ENCODE results near the gene BCCIP. TPM values are rescaled to one million over a fixed set of nuclear protein-coding genes. Genes with fewer than 3 reads are reported as not detected.

Gene BCCIP
- total RNA-seq, 2 donors from 2014 or later = 58.6 to 116 TPM

GRCh38 chr10:125845617-125846016 is 22.3 kb downstream of the BCCIP start:
- no peak overlapping the region for H3K27ac Mint-ChIP-seq
- H3K36me3 Mint-ChIP-seq (ENCODE audit: low read depth) = peaks cover 51% of the 10 kb centered on the region
- no peak for ATAC-seq (replicated peaks)
- H3K4me1 Mint-ChIP-seq = no peaks in the 10 kb centered on the region
- no peaks in the 10 kb centered on the region for H3K9me3 Mint-ChIP-seq
- no peak overlapping the region for H3K4me3 Mint-ChIP-seq
- H3K27me3 Mint-ChIP-seq = no peaks in the 10 kb centered on the region

- Mint-ChIP-seq H3K36me3 (ENCODE audit: low read depth) (peaks cover 51% of the 10 kb centered on the region), H3K27me3 (no peaks in the 10 kb centered on the region), H3K9me3 (no peaks in the 10 kb centered on the region), H3K4me1 (no peaks in the 10 kb centered on the region), H3K27ac (no peak overlapping the region), H3K4me3 (no peak overlapping the region)
- ATAC-seq (replicated peaks) = no peak
These were observed 23.5 kb downstream of the BCCIP start for GRCh38 chr10:125846894-125847293.

- Mint-ChIP-seq H3K4me3 (no peak overlapping the region), H3K36me3 (ENCODE audit: low read depth) (peaks cover 58% of the 10 kb centered on the region), H3K27me3 (no peaks in the 10 kb centered on the region), H3K9me3 (no peaks in the 10 kb centered on the region), H3K27ac (no peak overlapping the region), H3K4me1 (no peaks in the 10 kb centered on the region)
- ATAC-seq (replicated peaks) = no peak
These were observed 25.0 kb downstream of the BCCIP start for GRCh38 chr10:125848371-125848770.

GRCh38 chr10:125848857-125849256 is 25.5 kb downstream of the BCCIP start:
- Mint-ChIP-seq H3K4me3 (no peak overlapping the region), H3K9me3 (no peaks in the 10 kb centered on the region), H3K27ac (no peak overlapping the region), H3K36me3 (ENCODE audit: low read depth) (peaks cover 60% of the 10 kb centered on the region), H3K4me1 (no peaks in the 10 kb centered on the region), H3K27me3 (no peaks in the 10 kb centered on the region)
- ATAC-seq (replicated peaks) = no peak

GRCh38 chr10:125849448-125849847 is 26.1 kb downstream of the BCCIP start:
- Mint-ChIP-seq H3K4me1 (no peaks in the 10 kb centered on the region), H3K36me3 (ENCODE audit: low read depth) (peaks cover 61% of the 10 kb centered on the region), H3K27ac (no peak overlapping the region), H3K4me3 (no peak overlapping the region), H3K27me3 (no peaks in the 10 kb centered on the region), H3K9me3 (no peaks in the 10 kb centered on the region)
- ATAC-seq (replicated peaks) = no peak

GRCh38 chr10:125850766-125851731 is 27.7 kb downstream of the BCCIP start:
- ATAC-seq (replicated peaks) = no peak
- H3K27ac Mint-ChIP-seq = no peak overlapping the region
- no peaks in the 10 kb centered on the region for H3K9me3 Mint-ChIP-seq
- no peaks in the 10 kb centered on the region for H3K4me1 Mint-ChIP-seq
- no peaks in the 10 kb centered on the region for H3K27me3 Mint-ChIP-seq
- H3K4me3 Mint-ChIP-seq = no peak overlapping the region
- H3K36me3 Mint-ChIP-seq (ENCODE audit: low read depth) = peaks cover 64% of the 10 kb centered on the region

- no peaks in the 10 kb centered on the region for H3K27me3 Mint-ChIP-seq
- no peaks in the 10 kb centered on the region for H3K4me1 Mint-ChIP-seq
- ATAC-seq (replicated peaks) = no peak
- H3K9me3 Mint-ChIP-seq = no peaks in the 10 kb centered on the region
- H3K36me3 Mint-ChIP-seq (ENCODE audit: low read depth) = peaks cover 58% of the 10 kb centered on the region
- no peak overlapping the region for H3K4me3 Mint-ChIP-seq
- no peak overlapping the region for H3K27ac Mint-ChIP-seq
These were observed 29.1 kb downstream of the BCCIP start for GRCh38 chr10:125852487-125852886.

- Mint-ChIP-seq H3K4me3 (no peak overlapping the region), H3K27me3 (no peaks in the 10 kb centered on the region), H3K27ac (no peak overlapping the region), H3K4me1 (no peaks in the 10 kb centered on the region), H3K36me3 (ENCODE audit: low read depth) (peaks cover 40% of the 10 kb centered on the region), H3K9me3 (no peaks in the 10 kb centered on the region)
- ATAC-seq (replicated peaks) = no peak
These were observed 33.9 kb downstream of the BCCIP start for GRCh38 chr10:125857185-125857760.

- Mint-ChIP-seq H3K9me3 (no peaks in the 10 kb centered on the region), H3K36me3 (ENCODE audit: low read depth) (peaks cover 21% of the 10 kb centered on the region), H3K4me1 (no peaks in the 10 kb centered on the region), H3K27me3 (no peaks in the 10 kb centered on the region), H3K4me3 (no peak overlapping the region), H3K27ac (no peak overlapping the region)
- no peak for ATAC-seq (replicated peaks)
These were observed 35.9 kb downstream of the BCCIP start for GRCh38 chr10:125859128-125859817.

GRCh38 chr10:125865120-125865519 is 41.8 kb downstream of the BCCIP start:
- Mint-ChIP-seq H3K27me3 (no peaks in the 10 kb centered on the region), H3K4me3 (no peak overlapping the region)

GRCh38 chr10:125866421-125867029 is 43.2 kb downstream of the BCCIP start:
- H3K27me3 Mint-ChIP-seq = no peaks in the 10 kb centered on the region
- H3K36me3 Mint-ChIP-seq (ENCODE audit: low read depth) = peaks cover 14% of the 10 kb centered on the region
- H3K27ac Mint-ChIP-seq = no peak overlapping the region
- no peak for ATAC-seq (replicated peaks)
- H3K4me3 Mint-ChIP-seq = no peak overlapping the region
- no peaks in the 10 kb centered on the region for H3K4me1 Mint-ChIP-seq
- H3K9me3 Mint-ChIP-seq = no peaks in the 10 kb centered on the region

More at GRCh38 chr10:125865120-125865519, 41.8 kb downstream of the BCCIP start:
- Mint-ChIP-seq H3K36me3 (ENCODE audit: low read depth) (peaks cover 14% of the 10 kb centered on the region), H3K4me1 (no peaks in the 10 kb centered on the region), H3K9me3 (no peaks in the 10 kb centered on the region), H3K27ac (no peak overlapping the region)
- no peak for ATAC-seq (replicated peaks)

GRCh38 chr10:125868372-125868975 is 45.1 kb downstream of the BCCIP start:
- ATAC-seq (replicated peaks) = no peak
- H3K36me3 Mint-ChIP-seq (ENCODE audit: low read depth) = peaks cover 14% of the 10 kb centered on the region
- H3K27me3 Mint-ChIP-seq = no peaks in the 10 kb centered on the region
- no peaks in the 10 kb centered on the region for H3K4me1 Mint-ChIP-seq
- H3K9me3 Mint-ChIP-seq = no peaks in the 10 kb centered on the region
- no peak overlapping the region for H3K27ac Mint-ChIP-seq
- no peak overlapping the region for H3K4me3 Mint-ChIP-seq

GRCh38 chr10:125871338-125871737 is 48.0 kb downstream of the BCCIP start:
- H3K27me3 Mint-ChIP-seq = no peaks in the 10 kb centered on the region
- H3K9me3 Mint-ChIP-seq = peaks cover 3% of the 10 kb centered on the region
- no peak overlapping the region for H3K27ac Mint-ChIP-seq
- ATAC-seq (replicated peaks) = no peak
- H3K4me3 Mint-ChIP-seq = no peak overlapping the region
- H3K4me1 Mint-ChIP-seq = no peaks in the 10 kb centered on the region
- peaks cover 18% of the 10 kb centered on the region for H3K36me3 Mint-ChIP-seq (ENCODE audit: low read depth)

Measured in activated T-helper 17 cell treated with anti-CD3 and anti-CD28 coated beads, Interleukin-2, amount 50 U/mL, for 72 hours (primary cell).